CD4-positive, CD25-positive, alpha-beta regulatory T cell (primary cell): Measurements from ENCODE around the gene EMILIN2. TPM values are rescaled to one million over a fixed set of nuclear protein-coding genes. Genes with fewer than 3 reads are reported as not detected.

Experiments
- ATAC-seq, 2 donors: fragments of 150-1000 bp; cut with Tn5 transposase; one replicate each; pipeline ENCODE4 v1.10.0; 2021; ENCODE audit warnings: low read depth in 2 of 2, moderate number of reproducible peaks in 2 of 2, moderate library complexity in 1 of 2
- DNase-seq, 3 donors: peaks; one replicate each; pipeline versions ENCODE4 v3.0.0 to v3.0.0-alpha.2; 2012 to 2022; ENCODE audit warnings: mixed read lengths in 1 of 3
- H3K27ac ChIP-seq: one replicate; pipeline ENCODE4 v1.7.0; 2013; ENCODE audit warnings: mild to moderate bottlenecking, low read length; ENCODE audit not compliant: insufficient read depth, poor library complexity, severe bottlenecking
- H3K27me3 ChIP-seq: one replicate; pipeline ENCODE4 v1.7.0; 2013; ENCODE audit warnings: low read length; ENCODE audit not compliant: control insufficient read depth, insufficient read depth
- H3K36me3 ChIP-seq: one replicate; pipeline ENCODE4 v1.7.0; 2013; ENCODE audit warnings: mild to moderate bottlenecking, low read length, moderate library complexity; ENCODE audit not compliant: control insufficient read depth, insufficient read depth
- H3K4me1 ChIP-seq: 2 replicates; pipeline ENCODE4 v1.7.0; 2013; ENCODE audit warnings: mild to moderate bottlenecking, low read length; ENCODE audit not compliant: insufficient read depth, control insufficient read depth, poor library complexity, severe bottlenecking
- H3K4me3 ChIP-seq: one replicate; pipeline ENCODE4 v1.7.0; 2013; ENCODE audit warnings: low read depth, mild to moderate bottlenecking, low read length, moderate library complexity
- H3K9me3 ChIP-seq, 2 experiments: 1 replicate in 1 of 2; 2 replicates in 1 of 2; pipeline ENCODE4 v1.7.0; 2013; ENCODE audit warnings: low read length in 2 of 2, mild to moderate bottlenecking in 1 of 2, moderate library complexity in 1 of 2; ENCODE audit not compliant: control insufficient read depth in 2 of 2
- H3K27ac Mint-ChIP-seq, 3 donors: one replicate each; pipeline ENCODE4 v1.8.0; 2020 to 2022; ENCODE audit warnings: mild to moderate bottlenecking in 3 of 3, mixed read lengths in 3 of 3, moderate library complexity in 2 of 3
- H3K27me3 Mint-ChIP-seq: one replicate; pipeline ENCODE4 v1.8.0; 2022; ENCODE audit warnings: mild to moderate bottlenecking, mixed read lengths
- H3K36me3 Mint-ChIP-seq: one replicate; pipeline ENCODE4 v1.8.0; 2020; ENCODE audit warnings: mixed read lengths
- H3K4me1 Mint-ChIP-seq, 4 donors: one replicate each; pipeline ENCODE4 v1.8.0; 2020 to 2022; ENCODE audit warnings: mixed read lengths in 4 of 4, mild to moderate bottlenecking in 1 of 4
- H3K4me3 Mint-ChIP-seq, 4 donors: one replicate each; pipeline ENCODE4 v1.8.0; 2020 to 2022; ENCODE audit warnings: mild to moderate bottlenecking in 4 of 4, mixed read lengths in 4 of 4, moderate library complexity in 3 of 4
- H3K9me3 Mint-ChIP-seq, 7 donors: one replicate each; pipeline ENCODE4 v1.8.0; 2020 to 2022; ENCODE audit warnings: mixed read lengths in 7 of 7, mild to moderate bottlenecking in 3 of 7, moderate library complexity in 2 of 7
- polyA plus RNA-seq, 4 donors: library from polyadenylated mRNA; unstranded; fragments of 300-500 nt; fragmentation: Illumina TruSeq; gene quantifications; one replicate each; pipeline ENCODE4 v1.2.3, GENCODE V29; 2021
- total RNA-seq: library from RNA; stranded (reverse); gene quantifications from one replicate; pipeline ENCODE4 v1.2.3, GENCODE V29; 2022

The EMILIN2 gene
- total and polyA plus RNA-seq, 5 donors from 2014 or later, result 1.7 to 4.6 (median 2.1) TPM

- H3K4me1 Mint-ChIP-seq, result peaks cover 0 to 4% (median 3%) of the 10 kb centered on the region in 4 donors
- no peak overlapping the region for H3K4me3 Mint-ChIP-seq
- Histone ChIP-seq H3K36me3 (no peaks in the 10 kb centered on the region), H3K4me1 (no peaks in the 10 kb centered on the region), H3K4me3 (no peak overlapping the region), H3K9me3 (no peaks in the 10 kb centered on the region), H3K27me3 (no peaks in the 10 kb centered on the region), H3K27ac (no peak overlapping the region)
- no peak for ATAC-seq
- H3K27me3 Mint-ChIP-seq, result no peaks in the 10 kb centered on the region
- H3K36me3 Mint-ChIP-seq, result no peaks in the 10 kb centered on the region
- peaks cover 0 to 4% (median 0%) of the 10 kb centered on the region in 7 donors for H3K9me3 Mint-ChIP-seq
- DNase-seq, result no peak
- H3K27ac Mint-ChIP-seq, result no peak overlapping the region
These were observed 50.2 kb downstream of the EMILIN2 start for GRCh38 chr18:2896990-2897389.

DNA sequence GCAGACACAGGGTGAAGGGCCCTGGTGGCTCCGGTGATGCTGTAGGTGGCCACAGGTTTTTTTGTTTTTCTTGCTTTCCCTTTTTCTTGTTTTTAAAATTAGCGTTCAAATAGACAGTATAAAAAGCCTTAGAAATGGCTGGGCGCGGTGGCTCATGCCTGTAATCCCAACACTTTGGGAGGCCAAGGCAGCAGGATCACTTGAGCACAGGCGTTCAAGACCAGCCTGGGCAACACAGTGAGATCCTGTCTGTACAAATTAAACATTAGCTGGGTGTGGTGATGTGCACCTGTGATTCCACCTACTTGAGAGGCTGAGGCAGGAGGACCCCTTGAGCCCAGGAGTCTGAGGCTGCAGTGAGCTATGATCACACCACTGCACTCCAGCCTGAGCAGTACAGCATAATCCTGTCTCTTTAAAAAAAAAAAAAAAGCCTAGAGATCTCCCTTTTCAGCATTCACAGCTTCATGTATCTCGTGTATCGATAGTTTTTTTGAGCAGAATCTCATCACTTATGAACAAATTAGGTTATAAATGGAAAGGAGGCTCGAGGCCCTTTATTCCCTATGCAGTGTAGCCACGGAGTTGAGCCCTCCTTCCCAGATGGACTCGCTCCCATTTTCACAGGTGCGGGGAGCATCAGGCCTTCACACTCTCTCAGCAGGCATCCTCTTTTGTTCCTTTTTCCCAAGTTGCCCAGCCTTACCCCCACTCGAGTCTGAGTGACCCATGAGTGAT is 50.8 kb downstream of the EMILIN2 start:
- Mint-ChIP-seq H3K9me3 (peaks cover 0 to 4% (median 0%) of the 10 kb centered on the region in 7 donors), H3K27me3 (no peaks in the 10 kb centered on the region), H3K27ac (no peak overlapping the region), H3K4me1 (peaks cover 0 to 4% (median 1%) of the 10 kb centered on the region in 4 donors), H3K36me3 (no peaks in the 10 kb centered on the region), H3K4me3 (no peak overlapping the region)
- H3K4me3 ChIP-seq, result no peak overlapping the region
- ATAC-seq (no peak), DNase-seq (no peak)
- H3K9me3 ChIP-seq, result no peaks in the 10 kb centered on the region
- no peaks in the 10 kb centered on the region for H3K27me3 ChIP-seq
- H3K4me1 ChIP-seq, result no peaks in the 10 kb centered on the region
- H3K27ac ChIP-seq, result no peak overlapping the region
- no peaks in the 10 kb centered on the region for H3K36me3 ChIP-seq

GRCh38 chr18:2898186-2898640 is 51.4 kb downstream of the EMILIN2 start:
- Mint-ChIP-seq H3K4me1 (peaks cover 0 to 4% (median 1%) of the 10 kb centered on the region in 4 donors), H3K27ac (peak overlapping the region in 1 of 3 donors; percentile 53), H3K4me3 (no peak overlapping the region), H3K36me3 (no peaks in the 10 kb centered on the region), H3K9me3 (peaks cover 0 to 4% (median 0%) of the 10 kb centered on the region in 7 donors), H3K27me3 (no peaks in the 10 kb centered on the region)
- no peak for ATAC-seq
- Histone ChIP-seq H3K27me3 (no peaks in the 10 kb centered on the region), H3K36me3 (no peaks in the 10 kb centered on the region), H3K4me3 (no peak overlapping the region), H3K9me3 (no peaks in the 10 kb centered on the region), H3K27ac (no peak overlapping the region), H3K4me1 (no peaks in the 10 kb centered on the region)
- no peak for DNase-seq

- Histone ChIP-seq H3K4me3 (no peak overlapping the region), H3K9me3 (no peaks in the 10 kb centered on the region), H3K4me1 (peaks cover 2% of the 10 kb centered on the region), H3K27me3 (no peaks in the 10 kb centered on the region), H3K36me3 (no peaks in the 10 kb centered on the region), H3K27ac (no peak overlapping the region)
- H3K36me3 Mint-ChIP-seq, result no peaks in the 10 kb centered on the region
- no peak for ATAC-seq
- no peaks in the 10 kb centered on the region for H3K27me3 Mint-ChIP-seq
- H3K4me1 Mint-ChIP-seq, result peaks cover 0 to 8% (median 0%) of the 10 kb centered on the region in 4 donors
- no peak overlapping the region for H3K4me3 Mint-ChIP-seq
- no peak for DNase-seq
- no peak overlapping the region for H3K27ac Mint-ChIP-seq
- H3K9me3 Mint-ChIP-seq, result no peaks in the 10 kb centered on the region
These were observed 54.0 kb downstream of the EMILIN2 start for GRCh38 chr18:2900684-2901422.

- Mint-ChIP-seq H3K4me3 (no peak overlapping the region), H3K27me3 (no peaks in the 10 kb centered on the region), H3K9me3 (no peaks in the 10 kb centered on the region), H3K36me3 (no peaks in the 10 kb centered on the region), H3K27ac (no peak overlapping the region), H3K4me1 (peaks cover 0 to 9% (median 0%) of the 10 kb centered on the region in 4 donors)
- no peak for ATAC-seq
- Histone ChIP-seq H3K27me3 (no peaks in the 10 kb centered on the region), H3K4me3 (no peak overlapping the region), H3K36me3 (no peaks in the 10 kb centered on the region), H3K27ac (no peak overlapping the region), H3K4me1 (peaks cover 5% of the 10 kb centered on the region), H3K9me3 (no peaks in the 10 kb centered on the region)
- no peak for DNase-seq
These were observed 54.7 kb downstream of the EMILIN2 start for GRCh38 chr18:2901423-2901985.

DNA sequence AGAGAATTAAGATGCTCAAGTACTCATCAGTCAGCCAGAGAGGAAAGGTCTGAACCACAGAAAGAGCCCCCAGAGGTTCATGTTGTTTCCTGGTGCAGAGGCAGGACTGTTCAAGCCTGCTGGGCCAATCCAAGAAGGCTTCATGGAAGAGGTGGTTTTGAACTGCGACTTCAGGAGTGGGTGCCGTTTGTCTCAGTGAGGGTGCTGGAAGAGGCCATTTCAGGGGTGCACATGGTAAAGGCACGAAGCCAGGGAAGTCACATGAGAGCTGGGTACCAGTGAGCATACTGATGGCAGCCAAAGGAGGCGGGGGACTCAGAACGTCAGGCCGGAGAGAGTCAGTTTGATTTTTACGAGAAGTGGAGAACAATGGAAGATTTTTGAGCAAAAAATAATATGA is 55.5 kb downstream of the EMILIN2 start:
- H3K9me3 Mint-ChIP-seq, result no peaks in the 10 kb centered on the region
- H3K9me3 ChIP-seq, result no peaks in the 10 kb centered on the region
- peaks cover 13% of the 10 kb centered on the region for H3K4me1 ChIP-seq
- H3K27me3 ChIP-seq, result no peaks in the 10 kb centered on the region
- ATAC-seq (no peak), DNase-seq (no peak)
- no peaks in the 10 kb centered on the region for H3K36me3 Mint-ChIP-seq
- H3K4me3 ChIP-seq, result no peak overlapping the region
- no peak overlapping the region for H3K4me3 Mint-ChIP-seq
- H3K36me3 ChIP-seq, result no peaks in the 10 kb centered on the region
- H3K27me3 Mint-ChIP-seq, result no peaks in the 10 kb centered on the region
- no peak overlapping the region for H3K27ac Mint-ChIP-seq
- H3K4me1 Mint-ChIP-seq, result peaks cover 0 to 12% (median 1%) of the 10 kb centered on the region in 4 donors
- H3K27ac ChIP-seq, result no peak overlapping the region

- Histone ChIP-seq H3K36me3 (no peaks in the 10 kb centered on the region), H3K27ac (no peak overlapping the region), H3K4me1 (peaks cover 18% of the 10 kb centered on the region), H3K27me3 (no peaks in the 10 kb centered on the region), H3K9me3 (no peaks in the 10 kb centered on the region), H3K4me3 (no peak overlapping the region)
- ATAC-seq (no peak), DNase-seq (no peak)
- H3K27ac Mint-ChIP-seq, result no peak overlapping the region
- H3K4me1 Mint-ChIP-seq, result peaks cover 0 to 18% (median 4%) of the 10 kb centered on the region in 4 donors
- H3K9me3 Mint-ChIP-seq, result no peaks in the 10 kb centered on the region
- H3K4me3 Mint-ChIP-seq, result no peak overlapping the region
- H3K27me3 Mint-ChIP-seq, result no peaks in the 10 kb centered on the region
- no peaks in the 10 kb centered on the region for H3K36me3 Mint-ChIP-seq
These were observed 56.2 kb downstream of the EMILIN2 start for GRCh38 chr18:2903006-2903405.
